GM18861 (cell line): ENCODE measurements around the gene SLC2A2.
"Not testable (repeated sequence)": the region's sequence is repeated elsewhere in the genome, so short reads cannot be mapped to it uniquely, and the experiment has no call there.

Experiments
- ATAC-seq: cut with Tn5 transposase; IDR thresholded peaks from one replicate; pipeline ENCODE4 v1.9.1; 2021; ENCODE audit not compliant: unreplicated experiment

The SLC2A2 gene

DNA sequence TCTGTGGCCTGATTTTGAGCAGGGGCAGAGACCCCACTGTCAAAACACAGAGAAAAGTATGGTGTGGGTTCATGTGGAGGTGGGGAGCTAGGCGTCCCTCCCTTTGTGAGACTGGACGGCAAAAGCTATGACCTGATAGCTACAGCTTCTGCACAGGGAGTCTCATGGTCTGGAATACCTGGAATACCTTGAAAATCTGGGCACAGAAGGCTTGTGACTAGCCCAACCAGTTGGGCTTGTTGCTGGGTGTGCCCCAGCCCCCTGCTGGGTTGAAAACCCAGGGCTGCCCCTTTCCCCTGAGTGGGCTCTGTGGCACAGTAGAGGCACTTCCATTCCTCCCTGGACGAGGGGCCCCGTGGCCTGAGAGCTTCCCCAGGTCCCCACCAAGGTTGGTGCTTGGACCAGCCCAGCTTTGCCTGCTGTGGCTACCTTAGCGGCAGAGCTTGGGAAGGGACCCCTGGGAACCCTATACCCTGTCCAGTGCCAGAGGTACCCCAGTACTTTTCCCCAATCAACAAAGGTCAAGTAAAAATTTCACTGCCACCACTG lies 37.3 kb downstream of the SLC2A2 start:
- ATAC-seq = no peak

DNA sequence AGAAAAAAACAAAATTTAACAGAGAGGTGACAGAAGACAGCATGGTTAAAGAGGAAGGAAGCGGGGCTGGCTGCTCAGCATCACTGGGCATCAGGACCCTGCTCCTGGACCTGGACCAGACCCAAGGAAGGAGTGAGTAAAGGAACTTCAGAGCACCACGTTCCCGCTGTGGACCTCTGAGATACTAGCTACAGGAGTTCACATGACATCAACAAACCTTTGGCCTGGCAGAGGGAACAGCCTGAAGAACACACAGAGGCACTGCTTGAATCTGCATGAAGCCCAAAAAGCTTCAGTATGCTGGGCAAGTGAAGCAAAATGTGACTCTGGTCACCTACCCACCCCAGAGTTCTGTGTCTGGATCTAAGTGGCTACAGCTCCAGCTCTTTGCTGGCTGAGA lies 38.1 kb downstream of the SLC2A2 start:
- no peak for ATAC-seq

DNA sequence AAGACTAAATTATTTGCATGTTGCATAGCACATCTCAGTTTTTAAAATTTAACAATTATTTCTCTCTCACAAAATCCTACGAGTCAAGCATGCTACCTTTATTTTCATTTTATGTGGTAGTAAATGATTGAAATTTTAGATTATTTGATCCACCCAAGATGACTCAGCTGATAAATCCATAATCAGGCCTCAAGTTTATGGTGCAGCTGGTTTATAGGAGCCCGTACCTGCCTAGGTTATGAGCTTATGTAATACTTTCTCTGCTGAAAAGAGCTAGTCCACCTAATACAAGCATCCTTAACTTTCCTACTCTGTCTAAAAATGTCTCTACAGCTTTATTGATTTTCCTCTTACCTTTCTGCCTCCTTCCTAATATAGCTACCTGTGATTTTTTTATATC lies 41.2 kb downstream of the SLC2A2 start:
- no peak for ATAC-seq

DNA sequence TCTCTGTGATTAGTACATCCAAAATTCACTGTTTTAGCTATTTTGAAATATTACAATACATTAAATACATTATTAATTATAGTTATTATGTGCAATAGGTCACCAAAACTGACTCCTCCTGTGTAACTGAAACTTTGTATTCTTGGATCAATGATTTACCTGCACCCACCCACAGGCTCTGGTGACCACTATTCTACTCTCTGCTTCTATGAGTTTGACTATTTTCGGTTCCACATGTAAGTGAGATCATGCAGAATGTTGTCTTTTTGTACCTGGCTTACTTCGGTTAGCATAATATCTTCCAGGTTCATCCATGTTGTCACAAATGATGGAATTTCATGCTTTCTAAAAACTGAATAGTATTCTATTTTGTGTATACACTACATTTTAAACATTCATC lies 43.8 kb downstream of the SLC2A2 start:
- ATAC-seq = peak; percentile 99

DNA sequence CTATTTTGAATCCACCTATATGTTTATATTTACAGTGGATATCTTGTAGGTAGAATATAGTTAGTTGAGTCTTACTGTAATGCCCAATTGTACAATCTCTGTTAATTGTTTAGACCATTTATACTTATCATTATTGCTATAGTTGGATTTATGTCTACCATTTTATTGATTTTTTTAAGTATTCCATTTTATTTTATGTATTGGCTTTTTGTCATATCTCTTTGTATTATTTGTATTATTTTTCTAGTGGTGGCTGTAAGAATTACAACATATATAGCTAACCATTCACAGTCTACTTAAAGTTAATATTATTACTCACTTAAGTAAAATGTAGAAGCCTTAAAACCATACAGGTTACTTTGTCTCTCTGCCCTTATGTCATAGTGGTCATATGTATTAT lies 46.1 kb downstream of the SLC2A2 start:
- no peak for ATAC-seq

- no peak for ATAC-seq
Observed at GRCh38 chr3:170977949-170978745, 48.4 kb downstream of the SLC2A2 start.

DNA sequence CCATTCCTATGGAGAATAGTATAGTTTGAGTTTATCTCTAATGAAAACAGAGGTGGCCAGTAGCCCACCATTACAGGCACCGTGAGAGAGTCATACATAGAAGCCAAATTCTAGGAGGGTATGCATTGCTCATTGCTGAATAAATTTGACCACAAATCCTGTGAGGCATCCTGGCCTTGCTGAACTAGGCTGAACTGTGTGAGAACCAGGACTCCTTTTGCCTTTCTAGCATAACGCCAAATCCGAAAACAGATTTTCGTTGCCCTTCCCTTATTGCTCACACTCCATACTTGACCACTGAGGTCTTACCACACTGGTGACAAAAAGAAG lies 50.4 kb downstream of the SLC2A2 start:
- ATAC-seq = no peak

GRCh38 chr3:170975283-170976189 lies 51.0 kb downstream of the SLC2A2 start:
- no peak for ATAC-seq

GRCh38 chr3:170974872-170975271 lies 51.6 kb downstream of the SLC2A2 start:
- ATAC-seq = no peak

GRCh38 chr3:170972917-170973316 lies 53.6 kb downstream of the SLC2A2 start:
- not testable (repeated sequence) for ATAC-seq

- no peak for ATAC-seq
Observed at GRCh38 chr3:170967126-170967525, 59.4 kb downstream of the SLC2A2 start.

- ATAC-seq = no peak
Observed at GRCh38 chr3:170966495-170966894, 60.0 kb downstream of the SLC2A2 start.

DNA sequence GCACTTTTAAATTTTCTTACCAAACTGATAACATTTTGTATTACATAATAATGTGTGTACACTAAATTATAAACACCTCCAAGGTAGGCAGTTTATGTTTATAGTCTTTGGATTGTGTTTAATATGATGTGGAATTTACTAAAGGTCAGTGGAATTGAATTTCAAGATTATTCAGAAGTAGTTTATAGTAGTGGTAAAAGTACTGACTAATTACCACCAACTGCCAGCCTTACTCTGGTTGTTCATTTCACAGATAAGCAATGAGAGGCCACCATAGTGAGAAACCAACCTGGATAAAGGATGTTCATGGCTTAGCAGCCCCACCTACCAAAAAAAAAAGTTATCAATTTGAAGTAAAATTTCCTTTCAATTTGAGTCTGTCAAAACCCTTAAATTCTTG lies 64.1 kb downstream of the SLC2A2 start:
- no peak for ATAC-seq

GRCh38 chr3:170961616-170962400 lies 64.7 kb downstream of the SLC2A2 start:
- ATAC-seq = no peak

- no peak for ATAC-seq
Observed at GRCh38 chr3:170959457-170959856, 67.1 kb downstream of the SLC2A2 start.

- ATAC-seq = no peak
Observed at GRCh38 chr3:170956647-170957046, 69.9 kb downstream of the SLC2A2 start.

DNA sequence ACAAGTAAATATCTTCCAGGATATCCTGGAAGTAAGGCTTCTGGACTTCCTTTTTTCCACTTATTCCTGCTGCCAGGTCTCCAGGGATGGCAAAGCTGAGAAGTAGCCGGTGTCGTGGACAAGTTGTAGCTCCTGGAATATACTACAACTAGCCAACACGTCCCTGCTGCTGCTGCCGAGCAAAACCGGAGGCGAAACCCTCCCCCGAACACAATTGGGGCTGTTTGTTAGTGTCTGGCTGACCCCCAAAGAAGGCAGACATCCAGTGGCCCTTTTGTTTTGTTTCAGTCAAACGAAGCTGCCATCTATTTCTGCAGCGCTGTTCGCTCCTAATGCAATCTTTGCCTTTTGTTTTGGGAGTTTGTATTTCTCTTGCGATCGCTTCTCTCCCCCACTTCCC lies 72.8 kb downstream of the SLC2A2 start:
- no peak for ATAC-seq

- no peak for ATAC-seq
Observed at GRCh38 chr3:170953229-170953628, 73.3 kb downstream of the SLC2A2 start.

DNA sequence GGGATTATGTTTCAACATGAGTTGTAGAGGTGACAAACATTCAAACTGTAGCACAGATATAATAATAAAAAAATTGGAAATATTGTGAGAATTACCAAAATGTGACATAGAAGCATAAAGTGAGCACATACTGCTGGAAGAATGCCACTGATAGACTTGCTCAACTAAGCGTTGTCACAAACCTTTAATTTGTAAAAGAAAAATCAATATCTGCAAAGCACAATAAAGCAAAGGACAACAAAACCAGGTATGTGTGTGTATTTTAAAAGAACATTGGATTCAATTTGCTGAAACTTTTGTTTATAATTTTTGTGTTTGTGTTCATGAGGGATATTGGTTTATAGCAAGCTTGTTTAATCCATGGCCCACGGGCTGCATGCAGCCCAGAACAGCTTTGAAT lies 77.3 kb downstream of the SLC2A2 start:
- ATAC-seq = no peak

- ATAC-seq = no peak
Observed at GRCh38 chr3:170947018-170947769, 79.3 kb downstream of the SLC2A2 start.
